Measurements from ENCODE around the gene UNC5A.

GRCh38 chr5:176837707-176838115, 27.4 kb downstream of the UNC5A start:
- TF ChIP-seq POLR2A (IDR thresholded peaks at IDR 0.05) (no peak), CTCF (IDR thresholded peaks at IDR 0.05) (no peak)
